ENCODE measurements around the gene CDKL2.

DNA sequence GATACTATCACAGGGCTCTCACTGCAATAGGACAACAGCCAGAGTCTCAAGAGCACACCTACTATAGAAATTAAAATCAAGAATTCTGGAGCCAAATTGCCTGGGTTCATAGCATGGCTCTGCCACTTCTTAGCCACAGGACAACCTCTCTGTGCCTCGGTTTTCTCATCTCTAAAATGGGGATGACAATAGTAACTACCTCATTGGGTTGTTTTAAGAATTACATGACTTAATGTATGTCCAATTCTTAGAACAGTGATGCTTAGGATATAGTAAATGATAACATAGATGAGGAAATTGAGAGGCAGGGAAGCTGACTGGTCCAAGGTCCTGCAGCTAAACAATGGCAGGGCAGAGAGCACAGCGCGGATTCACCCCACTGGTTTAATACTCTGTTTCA lies 85.5 kb downstream of the CDKL2 start:
- TF ChIP-seq, protein P1, sequence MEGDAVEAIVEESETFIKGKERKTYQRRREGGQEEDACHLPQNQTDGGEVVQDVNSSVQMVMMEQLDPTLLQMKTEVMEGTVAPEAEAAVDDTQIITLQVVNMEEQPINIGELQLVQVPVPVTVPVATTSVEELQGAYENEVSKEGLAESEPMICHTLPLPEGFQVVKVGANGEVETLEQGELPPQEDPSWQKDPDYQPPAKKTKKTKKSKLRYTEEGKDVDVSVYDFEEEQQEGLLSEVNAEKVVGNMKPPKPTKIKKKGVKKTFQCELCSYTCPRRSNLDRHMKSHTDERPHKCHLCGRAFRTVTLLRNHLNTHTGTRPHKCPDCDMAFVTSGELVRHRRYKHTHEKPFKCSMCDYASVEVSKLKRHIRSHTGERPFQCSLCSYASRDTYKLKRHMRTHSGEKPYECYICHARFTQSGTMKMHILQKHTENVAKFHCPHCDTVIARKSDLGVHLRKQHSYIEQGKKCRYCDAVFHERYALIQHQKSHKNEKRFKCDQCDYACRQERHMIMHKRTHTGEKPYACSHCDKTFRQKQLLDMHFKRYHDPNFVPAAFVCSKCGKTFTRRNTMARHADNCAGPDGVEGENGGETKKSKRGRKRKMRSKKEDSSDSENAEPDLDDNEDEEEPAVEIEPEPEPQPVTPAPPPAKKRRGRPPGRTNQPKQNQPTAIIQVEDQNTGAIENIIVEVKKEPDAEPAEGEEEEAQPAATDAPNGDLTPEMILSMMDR (IDR thresholded peaks at IDR 0.05): no peak
- TF ChIP-seq POLR2A (IDR thresholded peaks at IDR 0.05): no peak

Data from uterus (tissue), 2 donors.